Panc1 (cell line): ENCODE measurements around the gene MAPKAPK5.

Experiments
- CTCF ChIP-seq: fragments of 450-650 bp; IDR thresholded peaks from 2 replicates; pipeline ENCODE4 v1.5.1; 2017; ENCODE audit warnings: mild to moderate bottlenecking
- POLR2AphosphoS5 ChIP-seq: IDR thresholded peaks from 2 replicates; pipeline ENCODE4 v1.6.1; 2012; ENCODE audit warnings: mild to moderate bottlenecking, low read depth, low read length, moderate library complexity

GRCh38 chr12:111826316-111826715 is 15.7 kb upstream of the MAPKAPK5 start:
- TF ChIP-seq POLR2AphosphoS5 = no peak
- no peak for TF ChIP-seq CTCF
